Thymus (tissue), 11 donors: ENCODE measurements around the gene INPP5A. TPM values are rescaled to one million over a fixed set of nuclear protein-coding genes. Genes with fewer than 3 reads are reported as not detected.

ENCODE experiments used
- DNase-seq, 9 donors: peaks; one replicate each; pipeline ENCODE4 v3.0.0-alpha.2; 2013; ENCODE audit warnings: low spot score in 9 of 9, low read depth in 6 of 9, missing footprints in 1 of 9
- H3K27ac ChIP-seq, 2 donors: one replicate each; pipeline ENCODE4 v1.5.1; 2013; ENCODE audit warnings: control low read depth in 1 of 2, low read depth in 1 of 2, low read length in 1 of 2, mild to moderate bottlenecking in 1 of 2, moderate library complexity in 1 of 2
- H3K27me3 ChIP-seq, 2 donors: one replicate each; pipeline ENCODE4 v1.5.1; 2013; ENCODE audit warnings: low read length in 1 of 2; ENCODE audit not compliant: control insufficient read depth in 2 of 2, insufficient read depth in 1 of 2
- H3K36me3 ChIP-seq, 2 donors: one replicate each; pipeline ENCODE4 v1.5.1; 2013; ENCODE audit warnings: low read length in 1 of 2, mild to moderate bottlenecking in 1 of 2, moderate library complexity in 1 of 2; ENCODE audit not compliant: control insufficient read depth in 2 of 2, insufficient read depth in 2 of 2
- H3K4me1 ChIP-seq, 2 donors: one replicate each; pipeline ENCODE4 v1.5.1; 2013; ENCODE audit warnings: low read length in 2 of 2; ENCODE audit not compliant: control insufficient read depth in 2 of 2, insufficient read depth in 2 of 2
- H3K4me3 ChIP-seq, 2 donors: one replicate each; pipeline ENCODE4 v1.5.1; 2013; ENCODE audit warnings: low read length in 2 of 2, control low read depth in 1 of 2, mild to moderate bottlenecking in 1 of 2
- H3K9me3 ChIP-seq, 2 donors: one replicate each; pipeline ENCODE4 v1.5.1; 2013; ENCODE audit warnings: low read length in 1 of 2, mild to moderate bottlenecking in 1 of 2; ENCODE audit not compliant: control insufficient read depth in 2 of 2, insufficient read depth in 1 of 2
- WGBS: extraction: QIAGEN DNeasy Blood & Tissue Kit; methylation state at CpG from one replicate; pipeline ENCODE4 v1.1.7; 2013; 5-methylcytosine and 5-hydroxymethylcytosine counted together
- polyA plus RNA-seq: library from polyadenylated mRNA; stranded (reverse); fragments of 200-250 nt; gene quantifications from one replicate; pipeline ENCODE4 v1.2.3, GENCODE V29; 2013
- total RNA-seq: library from RNA; stranded (reverse); fragments of 120-200 nt; gene quantifications from one replicate; pipeline ENCODE4 v1.2.4, GENCODE V29; 2013
- donor health status: healthy.

Gene INPP5A
- total and polyA plus RNA-seq, 2 donors = 11.0 to 14.6 TPM

DNA sequence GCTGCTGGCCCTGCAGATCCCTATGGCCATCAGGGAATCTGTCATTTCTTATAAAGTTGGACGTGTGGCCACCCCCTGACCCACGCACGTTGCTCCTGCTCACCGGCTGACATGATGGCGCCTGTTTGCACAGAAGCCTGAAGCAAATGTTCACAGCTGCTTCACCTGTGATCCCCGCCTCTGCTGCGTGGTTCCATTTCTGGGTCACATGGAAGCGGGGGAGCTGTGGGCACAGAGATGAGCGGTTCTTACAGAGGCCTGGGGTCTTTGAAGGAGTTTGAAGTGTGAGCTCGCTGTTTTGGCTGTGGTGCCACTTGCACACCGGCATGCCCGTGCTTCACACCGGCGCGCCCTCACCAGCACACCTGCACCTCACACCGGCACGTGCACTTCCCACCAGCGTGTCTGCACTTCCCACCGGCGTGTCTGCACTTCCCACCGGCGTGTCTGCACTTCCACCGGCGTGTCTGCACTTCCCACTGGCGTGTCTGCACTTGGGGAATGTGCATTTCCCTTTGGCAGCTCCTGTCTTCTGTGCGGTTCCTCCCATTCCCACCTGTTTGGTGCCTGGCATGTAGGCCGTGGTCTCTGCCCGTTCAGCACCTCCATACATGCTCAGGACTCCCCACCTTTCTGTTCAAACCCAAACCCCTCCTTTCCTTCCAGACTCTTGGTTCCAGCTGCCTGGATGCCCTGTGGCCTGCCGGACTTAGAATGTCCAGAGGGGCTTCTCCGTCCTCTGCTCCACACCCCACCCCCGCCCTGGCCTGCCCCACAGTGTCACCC is 86.7 kb downstream of the INPP5A start:
- H3K27ac ChIP-seq = no peak overlapping the region
- H3K9me3 ChIP-seq = peaks cover 1 to 19% of the 10 kb centered on the region in 2 donors
- H3K4me3 ChIP-seq = no peak overlapping the region
- H3K27me3 ChIP-seq = no peaks in the 10 kb centered on the region
- peak in 3 of 9 donors; percentile 31 to 55 (median 40) for DNase-seq
- no peaks in the 10 kb centered on the region for H3K36me3 ChIP-seq
- H3K4me1 ChIP-seq = peaks cover 7 to 41% of the 10 kb centered on the region in 2 donors
- WGBS = 93% methylated on average over 31 of the region's 31 CpGs

DNA sequence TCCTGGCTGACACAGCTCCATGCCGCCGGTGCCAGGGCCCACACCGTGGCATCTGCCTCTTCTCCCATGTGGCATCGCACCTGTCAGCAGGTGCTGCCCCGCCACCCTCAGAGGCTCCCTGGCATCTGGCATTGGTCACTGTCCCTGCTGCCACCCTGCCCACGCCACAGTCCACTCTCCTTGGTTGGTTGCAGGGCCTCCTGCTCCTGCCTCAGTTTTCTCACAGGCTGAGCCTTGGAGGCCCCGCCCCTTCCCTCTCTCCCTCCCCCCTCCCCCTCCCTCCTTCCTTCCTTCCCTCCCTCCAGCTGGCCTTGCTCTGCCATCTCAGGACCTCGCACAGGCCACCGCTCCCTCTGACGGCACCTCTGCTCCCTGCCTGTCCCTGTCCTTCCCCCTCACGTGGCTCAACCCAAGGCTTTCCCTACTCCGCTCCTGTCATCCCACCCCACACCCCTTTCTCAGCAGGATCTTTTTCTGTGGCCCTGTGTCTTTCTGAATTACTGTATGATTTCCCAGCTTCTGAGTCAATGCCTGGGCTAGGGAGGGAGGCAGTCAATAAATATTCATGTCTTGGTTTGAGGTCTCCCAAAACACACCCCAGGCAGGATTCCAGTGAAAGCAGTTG is 87.4 kb downstream of the INPP5A start:
- Histone ChIP-seq H3K27ac (no peak overlapping the region), H3K4me1 (peaks cover 12 to 48% of the 10 kb centered on the region in 2 donors), H3K36me3 (no peaks in the 10 kb centered on the region), H3K4me3 (no peak overlapping the region), H3K9me3 (peaks cover 0 to 12% of the 10 kb centered on the region in 2 donors), H3K27me3 (no peaks in the 10 kb centered on the region)
- WGBS = 86% methylated on average over 12 of the region's 12 CpGs
- no peak for DNase-seq

DNA sequence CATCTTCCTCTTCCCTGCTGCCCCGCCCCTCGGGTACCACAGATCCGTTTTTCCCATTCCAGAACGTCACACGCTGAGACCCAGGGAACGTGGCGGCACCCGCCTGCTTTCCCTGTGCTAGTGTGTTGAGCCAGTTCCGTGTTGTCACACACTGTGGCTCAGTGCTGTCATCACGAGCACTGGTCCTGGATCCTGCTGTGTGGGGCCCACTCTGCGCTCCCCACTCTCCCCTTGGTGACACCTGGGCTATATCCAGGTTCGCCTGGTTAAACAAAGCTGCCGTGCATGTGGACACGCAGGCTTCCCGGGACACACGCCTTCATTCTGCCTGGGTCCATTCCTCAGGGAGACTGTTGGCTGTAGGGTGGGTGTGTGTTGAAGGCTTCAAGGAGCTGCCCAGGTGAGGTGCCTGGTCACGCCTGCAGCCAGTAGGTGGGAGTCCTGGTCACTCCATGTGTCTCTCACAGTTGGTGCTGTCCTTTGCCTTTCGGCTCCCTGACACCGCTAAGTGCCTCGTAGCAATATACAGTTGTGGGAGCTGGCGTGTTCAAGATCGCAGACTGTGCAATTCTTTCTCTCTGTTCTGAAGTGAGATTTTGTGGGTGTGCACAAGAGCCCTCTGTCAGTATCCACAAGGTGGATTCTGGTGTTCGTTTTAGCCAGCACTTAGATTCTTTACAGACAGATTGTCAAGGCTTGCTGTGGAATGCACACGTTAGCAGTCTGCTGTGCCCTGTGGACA is 88.6 kb downstream of the INPP5A start:
- Histone ChIP-seq H3K27ac (no peak overlapping the region), H3K27me3 (no peaks in the 10 kb centered on the region), H3K36me3 (no peaks in the 10 kb centered on the region), H3K9me3 (peaks cover 0 to 8% of the 10 kb centered on the region in 2 donors), H3K4me1 (peaks cover 12 to 55% of the 10 kb centered on the region in 2 donors), H3K4me3 (no peak overlapping the region)
- no peak for DNase-seq
- WGBS = 97% methylated on average over 24 of the region's 24 CpGs

DNA sequence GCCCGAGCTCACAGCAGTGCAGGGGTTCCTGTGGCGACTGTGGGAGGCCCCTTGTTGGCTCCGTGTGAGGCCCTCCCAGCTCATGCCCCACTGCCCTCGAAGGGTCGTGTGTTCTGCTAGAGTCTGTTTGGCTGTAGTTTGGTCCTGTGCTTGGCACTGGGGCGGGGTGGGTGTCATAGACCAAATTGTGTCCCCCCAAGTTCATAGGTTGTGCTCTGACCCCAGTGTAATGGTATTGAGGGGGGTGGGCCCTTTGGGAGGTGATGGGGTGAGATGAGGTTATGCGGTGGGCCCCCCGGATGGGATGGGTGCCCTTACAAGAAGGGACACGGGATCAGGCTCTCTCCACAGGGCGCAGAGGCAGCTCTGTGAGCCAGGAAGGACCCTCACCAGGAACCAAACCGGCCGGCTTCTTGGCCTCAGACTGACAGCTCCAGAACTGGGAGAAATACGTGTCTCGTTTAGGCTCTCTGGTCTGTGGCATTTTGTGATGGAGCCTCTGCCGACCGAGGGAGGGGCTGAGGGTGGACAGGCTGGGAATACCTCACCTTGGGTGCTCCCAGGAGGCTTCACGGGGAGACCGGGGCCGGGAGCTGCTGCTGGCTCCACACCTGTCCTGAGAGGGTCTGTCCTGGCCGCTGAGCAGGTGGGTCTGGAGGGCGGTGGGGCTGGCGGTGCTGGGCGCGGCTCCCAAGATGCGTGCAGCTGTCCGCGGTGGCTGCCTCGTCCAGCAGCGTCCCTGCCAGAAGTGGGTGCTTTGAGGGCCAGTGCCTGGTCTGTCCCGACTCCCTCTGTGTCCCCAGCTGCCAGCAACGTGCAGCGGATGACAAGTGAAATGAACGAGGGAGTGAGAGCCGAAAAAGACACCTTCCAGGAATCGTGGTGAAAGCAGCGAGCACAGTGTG is 89.4 kb downstream of the INPP5A start:
- Histone ChIP-seq H3K27ac (no peak overlapping the region), H3K4me3 (no peak overlapping the region), H3K9me3 (peaks cover 0 to 8% of the 10 kb centered on the region in 2 donors), H3K4me1 (peaks cover 12 to 61% of the 10 kb centered on the region in 2 donors), H3K36me3 (no peaks in the 10 kb centered on the region), H3K27me3 (no peaks in the 10 kb centered on the region)
- no peak for DNase-seq
- 94% methylated on average over 36 of the region's 36 CpGs for WGBS

DNA sequence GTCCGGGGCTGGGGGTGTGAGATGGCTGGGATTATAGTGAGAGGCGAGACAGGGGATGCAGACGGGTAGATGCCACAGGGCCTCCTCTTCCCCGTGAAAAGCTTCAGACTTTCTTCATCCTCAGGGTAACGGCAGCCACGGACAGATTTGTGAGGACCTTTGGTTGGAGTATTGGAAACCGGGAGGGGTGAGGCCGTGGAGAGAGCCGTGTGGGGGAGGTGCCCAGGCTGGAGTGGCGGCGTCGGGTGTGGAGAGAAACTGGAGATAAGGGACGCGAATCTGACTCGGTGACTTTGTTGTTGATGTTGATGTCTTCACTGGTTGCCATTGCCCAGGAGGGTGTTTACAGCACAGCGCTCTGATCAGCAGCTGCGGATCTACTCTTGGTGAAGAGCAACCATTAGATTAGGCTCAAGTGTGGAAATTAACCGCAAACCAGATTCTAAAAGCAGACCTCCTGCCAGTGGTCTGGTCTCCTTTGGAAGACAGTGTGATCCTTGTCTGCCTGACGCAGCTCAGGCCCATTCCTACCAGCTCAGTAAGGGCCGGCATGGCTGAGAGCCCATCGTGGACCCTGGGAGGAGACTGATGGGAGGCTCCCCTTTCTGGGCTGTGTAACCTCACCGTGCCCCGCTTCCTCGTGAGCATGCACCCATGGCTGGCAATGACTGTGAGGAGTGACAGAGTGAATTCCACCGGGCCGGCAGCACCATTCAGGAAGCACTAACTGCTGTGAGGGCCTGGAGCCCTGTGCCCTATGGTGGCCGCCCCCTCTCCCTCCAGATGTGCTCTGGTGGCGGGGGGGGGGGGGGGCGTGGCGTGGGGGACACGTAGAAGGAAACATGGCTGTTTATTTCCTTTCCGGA is 90.3 kb downstream of the INPP5A start:
- H3K27ac ChIP-seq = peak overlapping the region; percentile 25 to 90
- 63% methylated on average over 32 of the region's 32 CpGs for WGBS
- no peaks in the 10 kb centered on the region for H3K27me3 ChIP-seq
- no peaks in the 10 kb centered on the region for H3K36me3 ChIP-seq
- no peak overlapping the region for H3K4me3 ChIP-seq
- peak in 2 of 9 donors; percentile 19 to 52 for DNase-seq
- peaks cover 12 to 67% of the 10 kb centered on the region in 2 donors for H3K4me1 ChIP-seq
- H3K9me3 ChIP-seq = peaks cover 0 to 8% of the 10 kb centered on the region in 2 donors

DNA sequence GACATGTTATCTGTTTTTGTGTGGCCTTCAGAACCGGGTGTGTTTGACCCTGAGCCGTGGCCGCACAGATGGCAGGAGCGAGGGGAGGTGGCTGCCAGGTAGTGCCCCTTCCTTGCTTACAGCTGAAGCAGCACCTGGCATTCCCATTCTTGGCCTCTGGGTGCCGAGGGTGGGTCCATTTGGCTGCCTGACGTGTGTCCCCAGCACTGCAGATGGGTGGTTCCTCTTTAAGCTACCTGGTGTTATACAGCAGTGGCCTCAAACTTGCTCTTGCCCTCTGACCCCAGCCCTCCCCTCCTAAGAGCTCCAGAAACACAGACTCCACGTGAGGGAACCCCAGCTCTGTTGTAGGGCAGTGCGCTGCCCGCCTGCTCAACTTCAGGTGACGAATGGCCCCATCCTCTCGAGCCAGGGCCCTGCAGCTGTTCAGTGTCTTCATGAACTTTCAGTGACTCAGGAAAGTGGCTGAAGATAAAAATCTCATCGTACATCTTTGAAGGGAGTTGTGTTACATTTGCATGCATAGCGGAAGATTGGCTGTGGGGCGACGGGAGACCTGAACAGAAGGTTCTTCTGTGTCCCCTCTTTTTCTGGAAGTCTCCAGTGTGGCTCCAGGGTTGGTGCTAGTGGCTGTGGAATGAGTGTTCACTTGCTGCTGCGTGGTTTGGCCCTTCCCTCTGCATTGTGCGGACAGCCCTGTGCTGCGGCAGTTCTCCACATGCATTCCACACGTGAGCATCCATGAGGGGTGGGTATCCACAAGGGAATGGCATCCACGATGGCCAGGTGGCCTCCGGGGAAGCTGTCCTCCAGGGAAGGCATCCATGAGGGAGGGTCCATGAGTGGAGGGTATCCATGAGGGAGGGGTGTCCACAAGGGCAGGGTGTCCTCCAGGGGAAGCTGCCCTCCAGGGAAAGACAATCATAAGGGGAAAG is 91.6 kb downstream of the INPP5A start:
- peaks cover 10 to 72% of the 10 kb centered on the region in 2 donors for H3K4me1 ChIP-seq
- 79% methylated on average over 21 of the region's 21 CpGs for WGBS

DNA sequence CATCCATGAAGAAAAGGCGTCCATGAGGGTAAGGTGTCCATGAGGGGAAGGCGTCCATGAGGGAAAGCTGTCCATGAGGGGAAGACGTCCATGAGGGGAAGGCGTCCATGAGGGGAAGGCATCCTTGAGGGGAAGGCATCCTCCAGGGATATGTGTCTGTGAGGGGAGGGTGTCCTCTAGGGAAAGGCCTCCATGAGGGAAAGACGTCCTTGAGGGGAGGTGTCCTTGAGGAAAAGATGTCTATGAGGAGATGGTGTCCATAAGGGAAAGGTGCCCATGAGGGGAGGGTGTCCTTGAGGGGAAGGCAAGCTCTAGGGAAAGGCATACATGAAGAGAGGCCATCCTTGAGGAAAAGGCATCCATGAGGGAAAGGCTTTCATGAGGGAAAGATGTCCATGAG is 92.6 kb downstream of the INPP5A start:
- DNase-seq = no peak
- Histone ChIP-seq H3K36me3 (no peaks in the 10 kb centered on the region), H3K4me1 (peaks cover 8 to 71% of the 10 kb centered on the region in 2 donors), H3K27ac (no peak overlapping the region), H3K4me3 (no peak overlapping the region), H3K27me3 (no peaks in the 10 kb centered on the region), H3K9me3 (no peaks in the 10 kb centered on the region)
- 97% methylated on average over 5 of the region's 5 CpGs for WGBS

More for the DNA sequence above, 91.6 kb downstream of the INPP5A start:
- H3K9me3 ChIP-seq = peaks cover 0 to 4% of the 10 kb centered on the region in 2 donors
- H3K36me3 ChIP-seq = no peaks in the 10 kb centered on the region
- H3K27me3 ChIP-seq = no peaks in the 10 kb centered on the region
- H3K4me3 ChIP-seq = no peak overlapping the region
- peak in 8 of 9 donors; percentile 36 to 86 (median 66) for DNase-seq
- H3K27ac ChIP-seq = peak overlapping the region in 1 of 2 donors; percentile 90
